GM11168 (cell line): ENCODE measurements around the gene FGFR4.
"Not testable (repeated sequence)": the region's sequence is repeated elsewhere in the genome, so short reads cannot be mapped to it uniquely, and the experiment has no call there.

Source experiments
- in situ Hi-C: fragments of 300-500 bp; cut with MboI; formaldehyde crosslinking; loops from one replicate; pipeline ENCODE4 v1.12.0; 2022; ENCODE audit warnings: low sequenced_read_pairs; ENCODE audit not compliant: unreplicated experiment

Gene FGFR4

GRCh38 chr5:177086654-177087397 is at the start of gene FGFR4:
FGFR4 (plus strand) TSS chr5:177086915; CDS start chr5:177089603, 2,688 bp downstream.
- in situ Hi-C loops: no loop called here

GRCh38 chr5:177036921-177037320 is 49.8 kb upstream of the FGFR4 start:
- in situ Hi-C loops: no loop called here

- in situ Hi-C loops: no loop called here
Measured at GRCh38 chr5:177040814-177041420, 45.8 kb upstream of the FGFR4 start.

- in situ Hi-C loops: no loop called here
Measured at GRCh38 chr5:177041936-177042335, 44.8 kb upstream of the FGFR4 start.

GRCh38 chr5:177043114-177043513 is 43.6 kb upstream of the FGFR4 start:
- in situ Hi-C loops: no loop called here

GRCh38 chr5:177043958-177044357 is 42.8 kb upstream of the FGFR4 start:
- in situ Hi-C loops: no loop called here

GRCh38 chr5:177044641-177045040 is 42.1 kb upstream of the FGFR4 start:
- in situ Hi-C loops: no loop called here

- in situ Hi-C loops: no loop called here
Measured at GRCh38 chr5:177045631-177046030, 41.1 kb upstream of the FGFR4 start.

- in situ Hi-C loops: not testable (repeated sequence)
Measured at GRCh38 chr5:177048531-177048930, 38.2 kb upstream of the FGFR4 start.

- in situ Hi-C loops: no loop called here
Measured at GRCh38 chr5:177049285-177049684, 37.4 kb upstream of the FGFR4 start.

GRCh38 chr5:177064500-177065277 is 22.0 kb upstream of the FGFR4 start:
- in situ Hi-C loops: no loop called here

GRCh38 chr5:177065491-177065890 is 21.2 kb upstream of the FGFR4 start:
- in situ Hi-C loops: no loop called here

GRCh38 chr5:177066224-177066623 is 20.5 kb upstream of the FGFR4 start:
- in situ Hi-C loops: no loop called here

GRCh38 chr5:177067503-177067902 is 19.2 kb upstream of the FGFR4 start:
- in situ Hi-C loops: no loop called here

- in situ Hi-C loops: no loop called here
Measured at GRCh38 chr5:177070536-177071191, 16.1 kb upstream of the FGFR4 start.

- in situ Hi-C loops: no loop called here
Measured at GRCh38 chr5:177071666-177072385, 14.9 kb upstream of the FGFR4 start.

- in situ Hi-C loops: no loop called here
Measured at GRCh38 chr5:177077335-177077734, 9.4 kb upstream of the FGFR4 start.

- in situ Hi-C loops: no loop called here
Measured at GRCh38 chr5:177079606-177080005, 7.1 kb upstream of the FGFR4 start.

- in situ Hi-C loops: no loop called here
Measured at GRCh38 chr5:177080265-177080664, 6.5 kb upstream of the FGFR4 start.

GRCh38 chr5:177081859-177082258 is 4.9 kb upstream of the FGFR4 start:
- in situ Hi-C loops: no loop called here
